HL-60 (cell line): ENCODE data around the gene INPP5E.

ENCODE experiments used
- CTCF ChIP-seq: IDR thresholded peaks from one replicate; pipeline ENCODE4 v1.5.1; 2011; ENCODE audit warnings: low read length, control low read depth, inconsistent platforms; ENCODE audit not compliant: insufficient read depth
- GABPA ChIP-seq: IDR thresholded peaks from 2 replicates; pipeline ENCODE4 v1.6.1; 2012; ENCODE audit warnings: low read depth

- no peak for TF ChIP-seq GABPA
- TF ChIP-seq CTCF: no peak
Observed at GRCh38 chr9:136464241-136464640, 24.6 kb upstream of the INPP5E start.
